ENCODE measurements around the gene PAPLN. TPM values are rescaled to one million over a fixed set of nuclear protein-coding genes. Genes with fewer than 3 reads are reported as not detected.
A peak's percentile ranks its signal among the peaks of the same experiment; 100 is the strongest.

The PAPLN gene
- total RNA-seq, 1 experiment from 2014 or later: 0.40 TPM

- peaks cover 12% of the 10 kb centered on the region for H3F3A ChIP-seq (ENCODE audit: low read length, unreplicated experiment)
- peaks cover 50% of the 10 kb centered on the region for H3K36me3 ChIP-seq (ENCODE audit: low read depth, low read length)
- peaks cover 37% of the 10 kb centered on the region for H3K4me1 ChIP-seq (ENCODE audit: insufficient read depth, low read length)
- H3K9ac ChIP-seq (ENCODE audit: low read length): no peak overlapping the region
- no TSS peak for BruUV-seq (replicated peaks)
- DNase-seq: no peak
- peak overlapping the region; percentile 78 for H3K27ac ChIP-seq (ENCODE audit: low read length)
- intact Hi-C loops (cut with micrococcal nuclease): loop anchor here (5.0 kb wide), 1 partner anchor 39 kb away; no protein-coding TSS in a partner anchor
- no peaks in the 10 kb centered on the region for H3K79me2 ChIP-seq (ENCODE audit: low read length)
- CTCF ChIA-PET: no interaction called here
- no peaks in the 10 kb centered on the region for H4K20me1 ChIP-seq (ENCODE audit: low read length)
- POLR2A ChIA-PET (ENCODE audit: unreplicated experiment): interaction anchor here (0.6 kb wide), 1 partner anchor 1920 kb away, joined by 3 read pairs; no protein-coding TSS in a partner anchor
- no peak for ATAC-seq
- no peaks in the 10 kb centered on the region for H3K9me2 ChIP-seq (replicated peaks; ENCODE audit: low read length)
- H3K4me3 ChIP-seq (ENCODE audit: low read length): no peak overlapping the region
- H2AFZ ChIP-seq (ENCODE audit: low read length): no peak overlapping the region
- TF ChIP-seq, protein P1, sequence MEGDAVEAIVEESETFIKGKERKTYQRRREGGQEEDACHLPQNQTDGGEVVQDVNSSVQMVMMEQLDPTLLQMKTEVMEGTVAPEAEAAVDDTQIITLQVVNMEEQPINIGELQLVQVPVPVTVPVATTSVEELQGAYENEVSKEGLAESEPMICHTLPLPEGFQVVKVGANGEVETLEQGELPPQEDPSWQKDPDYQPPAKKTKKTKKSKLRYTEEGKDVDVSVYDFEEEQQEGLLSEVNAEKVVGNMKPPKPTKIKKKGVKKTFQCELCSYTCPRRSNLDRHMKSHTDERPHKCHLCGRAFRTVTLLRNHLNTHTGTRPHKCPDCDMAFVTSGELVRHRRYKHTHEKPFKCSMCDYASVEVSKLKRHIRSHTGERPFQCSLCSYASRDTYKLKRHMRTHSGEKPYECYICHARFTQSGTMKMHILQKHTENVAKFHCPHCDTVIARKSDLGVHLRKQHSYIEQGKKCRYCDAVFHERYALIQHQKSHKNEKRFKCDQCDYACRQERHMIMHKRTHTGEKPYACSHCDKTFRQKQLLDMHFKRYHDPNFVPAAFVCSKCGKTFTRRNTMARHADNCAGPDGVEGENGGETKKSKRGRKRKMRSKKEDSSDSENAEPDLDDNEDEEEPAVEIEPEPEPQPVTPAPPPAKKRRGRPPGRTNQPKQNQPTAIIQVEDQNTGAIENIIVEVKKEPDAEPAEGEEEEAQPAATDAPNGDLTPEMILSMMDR (conservative IDR thresholded peaks at IDR 0.05; ENCODE audit: low read depth, low read length): no peak
- TF ChIP-seq EZH2 (IDR thresholded peaks at IDR 0.05; ENCODE audit: low read length, unreplicated experiment): no peak
- no peak for TF ChIP-seq EZH2phosphoT487 (IDR thresholded peaks at IDR 0.05; ENCODE audit: borderline replicate concordance, low read length)
- H3K9me3 ChIP-seq (ENCODE audit: low read length): no peaks in the 10 kb centered on the region
- no peak overlapping the region for H3K4me2 ChIP-seq (ENCODE audit: low read length)
- no peaks in the 10 kb centered on the region for H3K27me3 ChIP-seq (ENCODE audit: low read length)
Observed at GRCh38 chr14:73211251-73212040, 25.9 kb upstream of the PAPLN start.

DNA sequence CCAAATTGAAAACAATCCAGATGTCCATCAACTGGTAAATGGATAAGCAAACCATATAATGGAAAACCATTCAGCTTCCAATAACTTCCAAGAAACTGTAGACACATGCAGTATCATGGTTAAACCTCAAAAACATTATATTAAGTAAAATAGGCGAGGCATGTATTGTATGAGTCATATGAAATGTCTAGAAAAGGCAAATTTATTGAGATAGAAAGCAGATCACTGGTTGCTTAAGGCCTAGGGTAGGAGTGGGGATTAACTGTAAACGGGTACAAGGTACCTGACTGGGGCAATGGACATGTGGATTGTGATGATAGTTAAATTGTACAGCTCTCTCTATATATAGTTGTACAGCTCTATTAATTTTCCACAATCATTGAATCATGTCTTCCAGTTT lies 21.3 kb upstream of the PAPLN start:
- Histone ChIP-seq H3K27me3 (ENCODE audit: low read length) (no peaks in the 10 kb centered on the region), H3K4me2 (ENCODE audit: low read length) (no peak overlapping the region), H3K4me3 (ENCODE audit: low read length) (no peak overlapping the region), H2AFZ (ENCODE audit: low read length) (no peak overlapping the region), H4K20me1 (ENCODE audit: low read length) (0 out of 2 replicates have a peak, but pooled peaks cover 3% of the 10 kb centered on the region), H3F3A (ENCODE audit: low read length, unreplicated experiment) (no peaks in the 10 kb centered on the region), H3K9me2 (replicated peaks; ENCODE audit: low read length) (no peaks in the 10 kb centered on the region), H3K4me1 (ENCODE audit: insufficient read depth, low read length) (peaks cover 13% of the 10 kb centered on the region), H3K27ac (ENCODE audit: low read length) (no peak overlapping the region), H3K9ac (ENCODE audit: low read length) (no peak overlapping the region), H3K9me3 (ENCODE audit: low read length) (no peaks in the 10 kb centered on the region), H3K36me3 (ENCODE audit: low read depth, low read length) (peaks cover 50% of the 10 kb centered on the region), H3K79me2 (ENCODE audit: low read length) (no peaks in the 10 kb centered on the region)
- intact Hi-C loops (cut with micrococcal nuclease): no loop called here
- no TSS peak for BruUV-seq (replicated peaks)
- ChIA-PET POLR2A (ENCODE audit: unreplicated experiment) (no interaction called here), CTCF (interaction anchor here (1.0 to 1.4 kb wide), 2 partner anchors 16 to 68 kb away, joined by 3 to 5 read pairs; no protein-coding TSS in a partner anchor)
- peak; percentile 81 for ATAC-seq
- DNase-seq: no peak
- TF ChIP-seq EZH2phosphoT487 (IDR thresholded peaks at IDR 0.05; ENCODE audit: borderline replicate concordance, low read length) (no peak), EZH2 (IDR thresholded peaks at IDR 0.05; ENCODE audit: low read length, unreplicated experiment) (no peak)
- TF ChIP-seq, protein P1 (conservative IDR thresholded peaks at IDR 0.05; ENCODE audit: low read depth, low read length): no peak

DNA sequence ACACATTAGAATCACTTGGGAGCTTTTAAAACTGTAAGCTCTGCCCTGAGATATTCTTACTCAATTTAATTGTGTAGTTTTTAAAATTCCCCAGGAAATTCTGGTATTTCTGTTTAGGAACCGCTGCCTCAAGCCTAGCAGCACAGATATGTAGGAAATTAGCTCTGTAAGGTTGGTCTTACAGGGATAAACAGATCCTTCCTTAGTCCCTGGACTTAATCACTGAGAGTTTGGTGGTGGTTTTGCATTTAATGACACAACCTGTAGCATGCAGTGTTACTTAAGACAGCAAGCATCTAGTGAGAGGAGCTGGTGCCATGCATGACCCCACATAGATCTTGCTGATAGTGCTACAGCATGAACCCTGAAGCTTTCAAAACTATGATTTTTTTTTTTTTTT lies 19.9 kb upstream of the PAPLN start:
- Histone ChIP-seq H3K9me2 (replicated peaks; ENCODE audit: low read length) (no peaks in the 10 kb centered on the region), H3K4me2 (ENCODE audit: low read length) (no peak overlapping the region), H2AFZ (ENCODE audit: low read length) (no peak overlapping the region), H3K9ac (ENCODE audit: low read length) (no peak overlapping the region), H4K20me1 (ENCODE audit: low read length) (0 out of 2 replicates have a peak, but pooled peaks cover 3% of the 10 kb centered on the region), H3K27ac (ENCODE audit: low read length) (no peak overlapping the region), H3K36me3 (ENCODE audit: low read depth, low read length) (peaks cover 43% of the 10 kb centered on the region), H3K9me3 (ENCODE audit: low read length) (no peaks in the 10 kb centered on the region), H3K4me3 (ENCODE audit: low read length) (no peak overlapping the region), H3K4me1 (ENCODE audit: insufficient read depth, low read length) (peaks cover 9% of the 10 kb centered on the region), H3F3A (ENCODE audit: low read length, unreplicated experiment) (no peaks in the 10 kb centered on the region), H3K27me3 (ENCODE audit: low read length) (no peaks in the 10 kb centered on the region), H3K79me2 (ENCODE audit: low read length) (no peaks in the 10 kb centered on the region)
- POLR2A ChIA-PET (ENCODE audit: unreplicated experiment): interaction anchor here (0.5 kb wide), 1 partner anchor 81 kb away, joined by 8 read pairs; no protein-coding TSS in a partner anchor
- no peak for ATAC-seq
- TF ChIP-seq EZH2 (IDR thresholded peaks at IDR 0.05; ENCODE audit: low read length, unreplicated experiment) (no peak), EZH2phosphoT487 (IDR thresholded peaks at IDR 0.05; ENCODE audit: borderline replicate concordance, low read length) (no peak)
- TF ChIP-seq, protein P1 (conservative IDR thresholded peaks at IDR 0.05; ENCODE audit: low read depth, low read length): no peak
- no peak for DNase-seq
- intact Hi-C loops (cut with micrococcal nuclease): no loop called here
- CTCF ChIA-PET: interaction anchor here (0.6 kb wide), 1 partner anchor 39 kb away, joined by 5 read pairs; no protein-coding TSS in a partner anchor
- BruUV-seq (replicated peaks): no TSS peak
